ENCODE data around the gene GALNT9.

GALNT9 gene

DNA sequence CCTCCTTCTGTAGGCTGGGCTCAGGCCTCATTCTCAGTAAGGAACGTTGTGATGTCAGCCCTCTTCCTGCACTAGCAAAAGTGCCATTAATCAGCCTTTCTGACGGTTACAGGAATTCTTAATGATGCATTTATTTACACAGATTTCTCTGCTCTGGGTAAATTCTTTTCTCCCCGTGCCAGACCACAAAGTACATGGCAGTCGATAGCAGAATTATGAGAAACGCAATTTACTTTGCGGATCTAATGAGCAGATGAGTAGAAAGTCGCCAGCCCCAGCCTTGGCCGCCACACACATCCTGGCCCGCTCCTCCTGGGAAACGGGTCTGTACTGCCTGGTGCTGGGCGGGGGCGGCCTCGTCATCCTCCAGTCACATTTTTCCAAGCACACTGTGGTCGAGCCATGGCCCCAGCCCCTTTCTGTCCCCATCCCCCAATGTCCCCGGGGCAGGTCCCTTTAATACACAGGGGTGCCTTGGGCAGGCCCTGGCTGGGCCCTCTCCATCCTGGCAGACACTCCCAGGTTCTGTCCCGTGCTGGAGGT lies 159.2 kb downstream of the GALNT9 start:
- FAIRE-seq (no peak), DNase-seq (ENCODE audit: insufficient read length, low spot score) (no peak)
- TF ChIP-seq, protein P1, sequence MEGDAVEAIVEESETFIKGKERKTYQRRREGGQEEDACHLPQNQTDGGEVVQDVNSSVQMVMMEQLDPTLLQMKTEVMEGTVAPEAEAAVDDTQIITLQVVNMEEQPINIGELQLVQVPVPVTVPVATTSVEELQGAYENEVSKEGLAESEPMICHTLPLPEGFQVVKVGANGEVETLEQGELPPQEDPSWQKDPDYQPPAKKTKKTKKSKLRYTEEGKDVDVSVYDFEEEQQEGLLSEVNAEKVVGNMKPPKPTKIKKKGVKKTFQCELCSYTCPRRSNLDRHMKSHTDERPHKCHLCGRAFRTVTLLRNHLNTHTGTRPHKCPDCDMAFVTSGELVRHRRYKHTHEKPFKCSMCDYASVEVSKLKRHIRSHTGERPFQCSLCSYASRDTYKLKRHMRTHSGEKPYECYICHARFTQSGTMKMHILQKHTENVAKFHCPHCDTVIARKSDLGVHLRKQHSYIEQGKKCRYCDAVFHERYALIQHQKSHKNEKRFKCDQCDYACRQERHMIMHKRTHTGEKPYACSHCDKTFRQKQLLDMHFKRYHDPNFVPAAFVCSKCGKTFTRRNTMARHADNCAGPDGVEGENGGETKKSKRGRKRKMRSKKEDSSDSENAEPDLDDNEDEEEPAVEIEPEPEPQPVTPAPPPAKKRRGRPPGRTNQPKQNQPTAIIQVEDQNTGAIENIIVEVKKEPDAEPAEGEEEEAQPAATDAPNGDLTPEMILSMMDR (IDR thresholded peaks at IDR 0.05; ENCODE audit: insufficient read depth, missing control alignments): no peak

DNA sequence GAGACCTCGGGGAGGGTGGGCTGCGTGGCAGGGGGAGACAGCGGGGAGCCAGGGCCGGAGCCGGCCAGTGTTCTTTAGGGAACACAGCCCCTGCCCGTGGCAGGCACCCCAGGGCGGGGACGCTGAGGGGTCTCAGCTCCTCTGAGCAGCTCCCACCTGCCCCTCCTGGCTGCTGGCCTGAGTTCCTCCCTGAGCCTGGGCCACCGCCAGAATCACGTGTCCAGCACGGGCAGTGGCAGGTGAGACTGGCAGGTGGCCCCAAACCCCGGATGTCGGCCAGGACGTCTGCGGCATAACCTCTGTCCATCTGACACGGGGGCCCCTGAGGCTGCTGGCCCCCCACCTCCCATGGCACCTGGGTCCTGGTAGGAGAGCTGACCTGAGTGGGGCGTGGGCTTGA lies 160.0 kb downstream of the GALNT9 start:
- TF ChIP-seq, protein P1 (IDR thresholded peaks at IDR 0.05; ENCODE audit: insufficient read depth, missing control alignments): no peak
- no peak for DNase-seq (ENCODE audit: insufficient read length, low spot score)
- no peak for FAIRE-seq

- TF ChIP-seq, protein P1 (IDR thresholded peaks at IDR 0.05; ENCODE audit: insufficient read depth, missing control alignments): no peak
- no peak for DNase-seq (ENCODE audit: insufficient read length, low spot score)
- no peak for FAIRE-seq
Observed at GRCh38 chr12:132168311-132169031, 160.9 kb downstream of the GALNT9 start.

DNA sequence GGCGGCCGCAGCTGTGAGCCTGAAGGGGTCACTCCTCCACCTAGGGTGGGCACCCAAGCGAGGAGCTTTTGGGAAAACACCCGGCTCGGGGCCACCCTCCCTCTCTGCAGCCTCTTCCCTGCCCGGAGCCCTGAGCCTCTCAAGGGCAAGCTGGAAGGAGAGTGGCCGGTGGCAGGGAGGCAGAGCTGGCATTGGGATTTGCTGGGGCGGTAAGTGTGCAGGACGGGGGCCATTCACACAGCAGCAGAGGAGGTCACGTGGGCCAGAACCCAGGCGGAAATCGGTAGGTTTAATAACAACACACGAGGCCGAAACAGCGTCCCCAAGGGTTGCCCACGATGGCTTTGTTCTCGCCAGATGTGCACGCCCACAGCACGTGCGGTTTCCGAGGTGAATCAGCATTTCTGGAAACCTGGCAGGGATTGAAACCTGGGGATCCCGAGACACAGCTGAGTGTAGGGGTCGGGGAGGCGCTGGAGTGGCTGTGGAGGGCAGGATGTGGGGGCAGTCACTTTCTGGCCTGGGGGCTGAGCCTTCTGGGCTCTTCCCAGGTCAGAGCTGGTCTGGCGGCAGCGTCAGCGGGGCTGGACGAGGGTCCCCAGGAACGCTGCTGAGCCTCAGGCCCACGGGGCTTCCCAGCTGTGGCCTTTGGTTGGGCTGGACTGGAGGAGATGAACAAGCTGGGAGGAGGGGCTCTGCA lies 161.6 kb downstream of the GALNT9 start:
- DNase-seq (ENCODE audit: insufficient read length, low spot score) (no peak), FAIRE-seq (no peak)
- TF ChIP-seq, protein P1 (IDR thresholded peaks at IDR 0.05; ENCODE audit: insufficient read depth, missing control alignments): no peak

DNA sequence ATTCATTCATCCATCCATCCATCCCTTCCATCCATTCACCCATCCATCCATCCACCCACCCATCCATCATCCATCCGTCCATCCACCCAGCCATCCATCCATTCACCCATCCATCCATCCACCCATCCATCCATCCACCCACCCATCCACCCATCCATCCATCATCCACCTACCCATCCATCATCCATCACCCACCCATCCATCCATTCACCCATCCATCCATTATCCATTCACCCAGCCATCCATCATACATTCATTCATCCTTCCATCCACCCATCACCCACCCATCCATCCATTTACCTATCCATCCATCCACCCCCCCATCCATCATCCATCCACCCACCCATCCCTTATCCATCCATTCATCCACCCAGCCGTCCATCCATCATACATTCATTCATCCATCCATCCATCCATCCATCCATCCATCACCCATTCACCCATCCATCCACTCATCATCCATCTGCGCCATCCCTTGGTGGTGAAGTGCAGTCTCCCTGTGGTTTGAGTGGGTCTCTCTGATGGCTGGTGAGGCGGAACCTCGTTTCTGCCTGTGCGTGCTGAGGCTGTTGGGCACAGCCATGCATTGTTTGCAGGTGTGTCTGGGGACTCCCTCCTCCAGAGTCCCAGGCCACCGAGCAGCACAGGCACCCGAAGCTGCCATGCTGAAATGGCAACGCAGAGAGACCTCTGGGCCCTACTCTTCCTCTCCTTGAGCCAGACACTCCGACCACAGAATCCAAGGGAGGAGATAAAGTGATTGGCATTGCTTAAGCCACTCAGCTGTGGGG lies 162.4 kb downstream of the GALNT9 start:
- no peak for FAIRE-seq
- TF ChIP-seq, protein P1 (IDR thresholded peaks at IDR 0.05; ENCODE audit: insufficient read depth, missing control alignments): no peak
- DNase-seq (ENCODE audit: insufficient read length, low spot score): no peak

DNA sequence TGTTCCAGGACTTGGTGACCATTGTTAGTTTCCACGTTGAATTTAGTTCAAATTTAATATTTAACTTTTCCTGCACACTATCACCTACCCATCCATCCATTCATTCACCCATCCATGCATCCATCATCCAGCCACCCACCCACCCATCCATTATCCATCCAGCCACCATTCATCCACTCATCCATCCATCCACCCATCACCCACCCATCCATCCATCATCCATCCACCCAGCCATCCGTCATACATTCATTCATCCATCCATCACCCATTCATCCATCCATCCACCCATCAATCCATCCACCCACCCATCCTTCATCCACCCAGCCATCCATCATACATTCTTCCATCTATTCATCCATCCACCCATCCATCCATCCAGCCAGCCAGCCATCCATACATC lies 163.3 kb downstream of the GALNT9 start:
- DNase-seq (ENCODE audit: insufficient read length, low spot score) (no peak), FAIRE-seq (no peak)
- TF ChIP-seq, protein P1 (IDR thresholded peaks at IDR 0.05; ENCODE audit: insufficient read depth, missing control alignments): no peak
